GM23338 (cell line): ENCODE measurements around the gene KRT83. TPM values are rescaled to one million over a fixed set of nuclear protein-coding genes. Genes with fewer than 3 reads are reported as not detected.
"Not testable (repeated sequence)": the region's sequence is repeated elsewhere in the genome, so short reads cannot be mapped to it uniquely, and the experiment has no call there.

Experiments used
- ATAC-seq: fragments of 200-7000 bp; cut with Tn5 transposase; 3 replicates; pipeline ENCODE4 v1.9.1; 2020
- DNase-seq: peaks from one replicate; pipeline ENCODE4 v3.0.0-alpha.2; 2015; ENCODE audit warnings: low spot score
- H2AFZ ChIP-seq: fragments of 200-600 bp; sonication (generic); 2 replicates; pipeline ENCODE4 v1.8.0; 2016; ENCODE audit warnings: antibody characterized with exemption, mild to moderate bottlenecking, moderate library complexity
- H3F3A ChIP-seq: fragments of 200-600 bp; sonication (generic); replicated peaks from 2 replicates; pipeline ENCODE4 v1.8.0; 2017; ENCODE audit warnings: antibody characterized with exemption, mixed run types, low read depth
- H3K27ac ChIP-seq: fragments of 200-600 bp; sonication (generic); 2 replicates; pipeline ENCODE4 v1.6.1; 2016; ENCODE audit warnings: low read depth
- H3K27me3 ChIP-seq: fragments of 200-600 bp; sonication (generic); 2 replicates; pipeline ENCODE4 v1.8.0; 2016; ENCODE audit warnings: mild to moderate bottlenecking, mixed run types, moderate library complexity; ENCODE audit not compliant: insufficient read depth
- H3K36me3 ChIP-seq: fragments of 200-600 bp; sonication (generic); 2 replicates; pipeline ENCODE4 v1.8.0; 2016; ENCODE audit warnings: mild to moderate bottlenecking; ENCODE audit not compliant: insufficient read depth
- H3K4me1 ChIP-seq: fragments of 200-600 bp; sonication (generic); 2 replicates; pipeline ENCODE4 v1.8.0; 2016; ENCODE audit warnings: mild to moderate bottlenecking, moderate library complexity; ENCODE audit not compliant: insufficient read depth
- H3K4me2 ChIP-seq: fragments of 200-600 bp; sonication (generic); 2 replicates; pipeline ENCODE4 v1.7.1; 2017; ENCODE audit warnings: mixed run types
- H3K4me3 ChIP-seq: fragments of 200-600 bp; sonication (generic); 2 replicates; pipeline ENCODE4 v1.6.1; 2016; ENCODE audit warnings: mixed run types
- H3K79me2 ChIP-seq: fragments of 200-600 bp; sonication (generic); replicated peaks from 2 replicates; pipeline ENCODE4 v1.8.0; 2017; ENCODE audit warnings: mild to moderate bottlenecking; ENCODE audit not compliant: insufficient read depth
- H3K9me2 ChIP-seq: fragments of 200-600 bp; sonication (generic); 2 replicates; pipeline ENCODE4 v1.8.0; 2017; ENCODE audit not compliant: insufficient read depth
- H4K20me1 ChIP-seq: fragments of 200-600 bp; sonication (generic); replicated peaks from 2 replicates; pipeline ENCODE4 v1.8.0; 2017; ENCODE audit warnings: mild to moderate bottlenecking; ENCODE audit not compliant: insufficient read depth
- H3K27ac Mint-ChIP-seq: 2 replicates; pipeline ENCODE4 v1.8.0; 2020; ENCODE audit warnings: inconsistent platforms, mild to moderate bottlenecking, moderate library complexity, mixed read lengths
- H3K27me3 Mint-ChIP-seq: 3 replicates; pipeline ENCODE4 v1.8.0; 2022; ENCODE audit warnings: low read depth, mild to moderate bottlenecking, moderate library complexity, mixed read lengths, inconsistent platforms; ENCODE audit not compliant: insufficient read depth, poor library complexity
- H3K36me3 Mint-ChIP-seq: 3 replicates; pipeline ENCODE4 v1.8.0; 2021; ENCODE audit warnings: low read depth, mild to moderate bottlenecking, inconsistent platforms, moderate library complexity, mixed read lengths
- H3K4me1 Mint-ChIP-seq: 3 replicates; pipeline ENCODE4 v1.8.0; 2020; ENCODE audit warnings: mild to moderate bottlenecking, inconsistent platforms, mixed read lengths
- H3K4me3 Mint-ChIP-seq: 3 replicates; pipeline ENCODE4 v1.8.0; 2021; ENCODE audit warnings: moderate library complexity, mild to moderate bottlenecking, inconsistent platforms, mixed read lengths
- H3K9me3 Mint-ChIP-seq: 3 replicates; pipeline ENCODE4 v1.8.0; 2020; ENCODE audit warnings: moderate library complexity, mild to moderate bottlenecking, inconsistent platforms, mixed read lengths
- CTCF ChIP-seq, 2 experiments: fragments of 200-600 bp in 1 of 2; sonication (generic) in 1 of 2; conservative IDR thresholded peaks; 2 replicates each; pipeline versions ENCODE4 v1.5.1 to v1.6.1; 2016 to 2017; ENCODE audit warnings: antibody characterized with exemption in 2 of 2, low read depth in 2 of 2, mild to moderate bottlenecking in 2 of 2, moderate library complexity in 1 of 2
- EZH2phosphoT487 ChIP-seq: fragments of 200-600 bp; sonication (generic); IDR thresholded peaks from one replicate; pipeline ENCODE4 v1.8.1; 2018; ENCODE audit warnings: antibody characterized with exemption; ENCODE audit not compliant: unreplicated experiment
- polyA plus RNA-seq: library from polyadenylated mRNA; unstranded; fragments of >200 nt; fragmentation: Nextera tagmentation; extraction: Ambion mirVana; gene quantifications from 2 replicates; pipeline ENCODE4 v1.2.1, GENCODE V29; 2016
- total RNA-seq: library from RNA; depleted of rRNA; stranded (reverse); fragments of >200 nt; shearing (Covaris generic); gene quantifications from 2 replicates; pipeline ENCODE4 v1.2.3, GENCODE V29; 2014

KRT83 gene
- total and polyA plus RNA-seq, 2 experiments from 2014 or later = not detected

GRCh38 chr12:52305921-52306705 lies 15.1 kb downstream of the KRT83 start:
- ATAC-seq = peak; percentile 22
- TF ChIP-seq CTCF (conservative IDR thresholded peaks at IDR 0.05; ENCODE audit: low read depth in 2 of 2) (peak; percentile 43 to 56), EZH2phosphoT487 (no peak)
- Mint-ChIP-seq H3K27me3 (peaks cover 41% of the 10 kb centered on the region), H3K27ac (no peak overlapping the region), H3K9me3 (no peaks in the 10 kb centered on the region; the same call in 2 of the 3 replicates), H3K4me3 (no peak overlapping the region), H3K4me1 (peaks cover 18% of the 10 kb centered on the region), H3K36me3 (no peaks in the 10 kb centered on the region; the same call in 2 of the 3 replicates)
- H3K4me3 ChIP-seq = no peak overlapping the region
- H3K27ac ChIP-seq = no peak overlapping the region
- no peaks in the 10 kb centered on the region for H3K36me3 ChIP-seq
- H3F3A ChIP-seq = no peaks in the 10 kb centered on the region
- no peak overlapping the region for H3K4me2 ChIP-seq
- peaks cover 7% of the 10 kb centered on the region for H3K4me1 ChIP-seq
- no peaks in the 10 kb centered on the region for H4K20me1 ChIP-seq
- no peaks in the 10 kb centered on the region for H3K79me2 ChIP-seq
- H3K27me3 ChIP-seq = peaks cover 46% of the 10 kb centered on the region
- no peak overlapping the region for H2AFZ ChIP-seq
- H3K9me2 ChIP-seq = no peaks in the 10 kb centered on the region
- peak; percentile 26 for DNase-seq

- H3K9me3 Mint-ChIP-seq, H3K27ac ChIP-seq, H3K4me3 Mint-ChIP-seq, H3K9me2 ChIP-seq, H4K20me1 ChIP-seq, H3K4me1 ChIP-seq, H3K4me2 ChIP-seq, H3K36me3 Mint-ChIP-seq, H3K4me3 ChIP-seq, H3K27ac Mint-ChIP-seq, H3F3A ChIP-seq, H2AFZ ChIP-seq, H3K36me3 ChIP-seq, H3K79me2 ChIP-seq: not testable (repeated sequence)
- H3K27me3 ChIP-seq = peaks cover 38% of the 10 kb centered on the region
- Mint-ChIP-seq H3K27me3 (peaks cover 44% of the 10 kb centered on the region), H3K4me1 (peaks cover 18% of the 10 kb centered on the region)
- DNase-seq = peak; percentile 28
- ATAC-seq = peak; percentile 27
Measured at GRCh38 chr12:52304941-52305411, 16.2 kb downstream of the KRT83 start.

GRCh38 chr12:52302242-52302914 lies 18.8 kb downstream of the KRT83 start:
- not testable (repeated sequence) for H4K20me1 ChIP-seq, H3K36me3 ChIP-seq, H3K9me2 ChIP-seq, H3K9me3 Mint-ChIP-seq, H3F3A ChIP-seq, H3K36me3 Mint-ChIP-seq, H3K4me3 Mint-ChIP-seq, H2AFZ ChIP-seq, H3K4me1 ChIP-seq, H3K27ac Mint-ChIP-seq, H3K79me2 ChIP-seq, ATAC-seq, H3K4me2 ChIP-seq, H3K27ac ChIP-seq, DNase-seq, H3K4me3 ChIP-seq
- H3K27me3 ChIP-seq = peaks cover 13% of the 10 kb centered on the region
- H3K27me3 Mint-ChIP-seq = peaks cover 22% of the 10 kb centered on the region
- peaks cover 10% of the 10 kb centered on the region for H3K4me1 Mint-ChIP-seq

- not testable (repeated sequence) for ATAC-seq, H3K9me3 Mint-ChIP-seq, H3K4me3 Mint-ChIP-seq, DNase-seq, H3K36me3 ChIP-seq, H3K4me3 ChIP-seq, H3K27me3 ChIP-seq, H3K4me1 ChIP-seq, H3K9me2 ChIP-seq, H3K4me2 ChIP-seq, H3K79me2 ChIP-seq, H4K20me1 ChIP-seq, H3F3A ChIP-seq, H3K27ac Mint-ChIP-seq, H3K27ac ChIP-seq, H2AFZ ChIP-seq, H3K36me3 Mint-ChIP-seq
- Mint-ChIP-seq H3K27me3 (peaks cover 15% of the 10 kb centered on the region), H3K4me1 (peaks cover 10% of the 10 kb centered on the region)
Measured at GRCh38 chr12:52301721-52302120, 19.5 kb downstream of the KRT83 start.
